NT2/D1 (cell line): ENCODE data around the gene ATP6V1G2.

Source experiments
- DNase-seq: peaks from one replicate; pipeline ENCODE4 v3.0.0-alpha.2; 2011; ENCODE audit warnings: low read depth, low spot score
- H3K27me3 ChIP-seq: 2 replicates; pipeline ENCODE4 v1.6.0; 2011; ENCODE audit warnings: mild to moderate bottlenecking; ENCODE audit not compliant: insufficient read length, insufficient read depth
- H3K36me3 ChIP-seq: 2 replicates; pipeline ENCODE4 v1.6.1; 2011; ENCODE audit warnings: mild to moderate bottlenecking, low read length, mixed read lengths; ENCODE audit not compliant: insufficient read depth, insufficient read length
- H3K4me1 ChIP-seq: 2 replicates; pipeline ENCODE4 v1.5.1; 2011; ENCODE audit not compliant: insufficient read depth, insufficient read length
- H3K4me3 ChIP-seq: 2 replicates; pipeline ENCODE4 v1.5.1; 2011; ENCODE audit warnings: low read depth; ENCODE audit not compliant: insufficient read length
- H3K9ac ChIP-seq: 2 replicates; pipeline ENCODE4 v1.6.0; 2011; ENCODE audit warnings: low read depth; ENCODE audit not compliant: insufficient read length
- H3K9me3 ChIP-seq: 2 replicates; pipeline ENCODE4 v1.5.1; 2011; ENCODE audit warnings: mild to moderate bottlenecking, low read length; ENCODE audit not compliant: insufficient read depth
- SUZ12 ChIP-seq: IDR thresholded peaks from 2 replicates; pipeline ENCODE4 v1.6.1; 2011; ENCODE audit not compliant: insufficient read length, insufficient read depth; ENCODE audit errors: extremely low read depth
- YY1 ChIP-seq: IDR thresholded peaks from 2 replicates; pipeline ENCODE4 v1.6.1; 2011; ENCODE audit not compliant: insufficient read length, insufficient read depth
- ZNF274 ChIP-seq: IDR thresholded peaks from 2 replicates; pipeline ENCODE4 v1.6.1; 2011; ENCODE audit warnings: mild to moderate bottlenecking, low read depth, low read length

Gene ATP6V1G2

GRCh38 chr6:31495580-31495979 is 50.8 kb downstream of the ATP6V1G2 start:
- DNase-seq = no peak
- H3K9me3 ChIP-seq = no peaks in the 10 kb centered on the region
- no peaks in the 10 kb centered on the region for H3K27me3 ChIP-seq
- peak overlapping the region; percentile 51 for H3K4me3 ChIP-seq
- H3K4me1 ChIP-seq = no peaks in the 10 kb centered on the region
- H3K9ac ChIP-seq = no peak overlapping the region
- TF ChIP-seq SUZ12 (no peak), YY1 (no peak), ZNF274 (no peak)
- H3K36me3 ChIP-seq = no peaks in the 10 kb centered on the region
